Measurements from ENCODE around the gene ANO6. TPM values are rescaled to one million over a fixed set of nuclear protein-coding genes. Genes with fewer than 3 reads are reported as not detected.

The ANO6 gene
- polyA plus RNA-seq, 1 donor from 2014 or later, result 9.0 TPM

DNA sequence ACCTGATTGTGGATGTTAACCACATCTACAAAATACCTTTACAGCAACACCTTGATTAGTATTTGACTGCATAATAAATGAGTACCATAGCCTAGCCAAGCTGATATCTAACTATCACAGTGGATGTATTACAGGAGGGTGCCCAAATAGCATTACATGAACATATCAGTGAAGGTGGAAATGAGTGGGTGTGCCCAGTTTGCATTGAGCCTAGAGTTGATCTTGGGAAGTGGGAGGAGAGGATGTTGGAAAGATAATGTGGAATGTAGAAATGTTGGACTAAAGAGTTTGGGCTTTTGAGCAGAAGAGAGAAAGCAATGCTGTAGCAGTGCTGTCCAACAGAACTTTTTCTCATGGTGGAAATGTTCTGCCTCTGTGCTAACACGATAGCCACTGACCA is 98.9 kb downstream of the ANO6 start:
- no peak overlapping the region for H3K4me3 ChIP-seq (ENCODE audit: low read length)
- H3F3A ChIP-seq (ENCODE audit: insufficient read depth, low read length, poor library complexity, severe bottlenecking), result no peaks in the 10 kb centered on the region
- H3K4me2 ChIP-seq (ENCODE audit: low read length), result no peak overlapping the region
- H3K9ac ChIP-seq (ENCODE audit: low read length), result no peak overlapping the region
- H3K27ac ChIP-seq (ENCODE audit: low read length), result no peak overlapping the region
- H3K9me3 ChIP-seq (ENCODE audit: low read length), result no peaks in the 10 kb centered on the region
- H2AFZ ChIP-seq (ENCODE audit: low read depth, low read length), result no peak overlapping the region
- H3K36me3 ChIP-seq (ENCODE audit: insufficient read depth, low read length), result no peaks in the 10 kb centered on the region
- no peaks in the 10 kb centered on the region for H3K27me3 ChIP-seq (ENCODE audit: insufficient read depth, low read depth, low read length)
- H4K20me1 ChIP-seq (ENCODE audit: insufficient read depth), result no peaks in the 10 kb centered on the region
- TF ChIP-seq POLR2AphosphoS5 (IDR thresholded peaks at IDR 0.05) (no peak), EP300 (conservative IDR thresholded peaks at IDR 0.05; ENCODE audit: poor library complexity, severe bottlenecking) (no peak), RAD21 (conservative IDR thresholded peaks at IDR 0.05) (no peak), SMC3 (conservative IDR thresholded peaks at IDR 0.05; ENCODE audit: poor library complexity) (no peak), EZH2 (IDR thresholded peaks at IDR 0.05; ENCODE audit: borderline replicate concordance, insufficient read depth, low read length, poor library complexity, severe bottlenecking) (no peak), TAF1 (IDR thresholded peaks at IDR 0.05; ENCODE audit: low read depth) (no peak), MXI1 (conservative IDR thresholded peaks at IDR 0.05; ENCODE audit: poor library complexity, severe bottlenecking) (no peak)
- TF ChIP-seq, protein P1, sequence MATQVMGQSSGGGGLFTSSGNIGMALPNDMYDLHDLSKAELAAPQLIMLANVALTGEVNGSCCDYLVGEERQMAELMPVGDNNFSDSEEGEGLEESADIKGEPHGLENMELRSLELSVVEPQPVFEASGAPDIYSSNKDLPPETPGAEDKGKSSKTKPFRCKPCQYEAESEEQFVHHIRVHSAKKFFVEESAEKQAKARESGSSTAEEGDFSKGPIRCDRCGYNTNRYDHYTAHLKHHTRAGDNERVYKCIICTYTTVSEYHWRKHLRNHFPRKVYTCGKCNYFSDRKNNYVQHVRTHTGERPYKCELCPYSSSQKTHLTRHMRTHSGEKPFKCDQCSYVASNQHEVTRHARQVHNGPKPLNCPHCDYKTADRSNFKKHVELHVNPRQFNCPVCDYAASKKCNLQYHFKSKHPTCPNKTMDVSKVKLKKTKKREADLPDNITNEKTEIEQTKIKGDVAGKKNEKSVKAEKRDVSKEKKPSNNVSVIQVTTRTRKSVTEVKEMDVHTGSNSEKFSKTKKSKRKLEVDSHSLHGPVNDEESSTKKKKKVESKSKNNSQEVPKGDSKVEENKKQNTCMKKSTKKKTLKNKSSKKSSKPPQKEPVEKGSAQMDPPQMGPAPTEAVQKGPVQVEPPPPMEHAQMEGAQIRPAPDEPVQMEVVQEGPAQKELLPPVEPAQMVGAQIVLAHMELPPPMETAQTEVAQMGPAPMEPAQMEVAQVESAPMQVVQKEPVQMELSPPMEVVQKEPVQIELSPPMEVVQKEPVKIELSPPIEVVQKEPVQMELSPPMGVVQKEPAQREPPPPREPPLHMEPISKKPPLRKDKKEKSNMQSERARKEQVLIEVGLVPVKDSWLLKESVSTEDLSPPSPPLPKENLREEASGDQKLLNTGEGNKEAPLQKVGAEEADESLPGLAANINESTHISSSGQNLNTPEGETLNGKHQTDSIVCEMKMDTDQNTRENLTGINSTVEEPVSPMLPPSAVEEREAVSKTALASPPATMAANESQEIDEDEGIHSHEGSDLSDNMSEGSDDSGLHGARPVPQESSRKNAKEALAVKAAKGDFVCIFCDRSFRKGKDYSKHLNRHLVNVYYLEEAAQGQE (IDR thresholded peaks at IDR 0.05; ENCODE audit: borderline replicate concordance), result no peak
- TF ChIP-seq, protein P2, sequence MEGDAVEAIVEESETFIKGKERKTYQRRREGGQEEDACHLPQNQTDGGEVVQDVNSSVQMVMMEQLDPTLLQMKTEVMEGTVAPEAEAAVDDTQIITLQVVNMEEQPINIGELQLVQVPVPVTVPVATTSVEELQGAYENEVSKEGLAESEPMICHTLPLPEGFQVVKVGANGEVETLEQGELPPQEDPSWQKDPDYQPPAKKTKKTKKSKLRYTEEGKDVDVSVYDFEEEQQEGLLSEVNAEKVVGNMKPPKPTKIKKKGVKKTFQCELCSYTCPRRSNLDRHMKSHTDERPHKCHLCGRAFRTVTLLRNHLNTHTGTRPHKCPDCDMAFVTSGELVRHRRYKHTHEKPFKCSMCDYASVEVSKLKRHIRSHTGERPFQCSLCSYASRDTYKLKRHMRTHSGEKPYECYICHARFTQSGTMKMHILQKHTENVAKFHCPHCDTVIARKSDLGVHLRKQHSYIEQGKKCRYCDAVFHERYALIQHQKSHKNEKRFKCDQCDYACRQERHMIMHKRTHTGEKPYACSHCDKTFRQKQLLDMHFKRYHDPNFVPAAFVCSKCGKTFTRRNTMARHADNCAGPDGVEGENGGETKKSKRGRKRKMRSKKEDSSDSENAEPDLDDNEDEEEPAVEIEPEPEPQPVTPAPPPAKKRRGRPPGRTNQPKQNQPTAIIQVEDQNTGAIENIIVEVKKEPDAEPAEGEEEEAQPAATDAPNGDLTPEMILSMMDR (IDR thresholded peaks at IDR 0.05; ENCODE audit: poor library complexity, severe bottlenecking), result no peak
- H3K9me2 ChIP-seq (ENCODE audit: insufficient read depth, low read length), result no peaks in the 10 kb centered on the region
- no peaks in the 10 kb centered on the region for H3K79me2 ChIP-seq (replicated peaks; ENCODE audit: insufficient read depth, low read length)

DNA sequence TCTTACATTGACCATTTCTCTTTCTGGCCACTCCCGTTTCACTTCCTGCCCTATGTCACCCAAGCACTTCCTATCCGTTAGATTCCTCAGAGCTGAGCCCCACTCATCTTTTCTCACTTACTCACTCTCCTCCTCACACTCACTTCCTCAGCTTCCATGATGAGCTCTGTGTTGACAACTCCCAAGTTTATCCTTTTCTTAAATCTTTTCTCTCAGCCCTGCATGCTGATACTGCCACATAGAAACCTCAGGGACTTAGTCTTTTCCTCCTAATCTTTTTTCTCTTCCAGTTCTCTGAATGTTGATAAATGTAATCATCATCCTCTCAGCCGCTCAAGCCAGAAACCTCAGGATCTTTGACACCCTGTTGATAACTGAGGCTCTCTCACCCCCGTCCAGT is 99.6 kb downstream of the ANO6 start:
- Histone ChIP-seq H3K79me2 (replicated peaks; ENCODE audit: insufficient read depth, low read length) (no peaks in the 10 kb centered on the region), H3K9me2 (ENCODE audit: insufficient read depth, low read length) (no peaks in the 10 kb centered on the region), H3K27ac (ENCODE audit: low read length) (no peak overlapping the region)

More for the DNA sequence above, 99.6 kb downstream of the ANO6 start:
- H3K9me3 ChIP-seq (ENCODE audit: low read length), result no peaks in the 10 kb centered on the region
- H3K4me3 ChIP-seq (ENCODE audit: low read length), result no peak overlapping the region
- no peaks in the 10 kb centered on the region for H3F3A ChIP-seq (ENCODE audit: insufficient read depth, low read length, poor library complexity, severe bottlenecking)
- no peak for TF ChIP-seq TAF1 (IDR thresholded peaks at IDR 0.05; ENCODE audit: low read depth)
- no peak for TF ChIP-seq SMC3 (conservative IDR thresholded peaks at IDR 0.05; ENCODE audit: poor library complexity)
- TF ChIP-seq MXI1 (conservative IDR thresholded peaks at IDR 0.05; ENCODE audit: poor library complexity, severe bottlenecking), result no peak
- TF ChIP-seq, protein P2 (IDR thresholded peaks at IDR 0.05; ENCODE audit: poor library complexity, severe bottlenecking), result no peak
- TF ChIP-seq RAD21 (conservative IDR thresholded peaks at IDR 0.05), result no peak
- TF ChIP-seq EZH2 (IDR thresholded peaks at IDR 0.05; ENCODE audit: borderline replicate concordance, insufficient read depth, low read length, poor library complexity, severe bottlenecking), result no peak
- no peak for TF ChIP-seq POLR2AphosphoS5 (IDR thresholded peaks at IDR 0.05)
- TF ChIP-seq, protein P1 (IDR thresholded peaks at IDR 0.05; ENCODE audit: borderline replicate concordance), result no peak
- no peaks in the 10 kb centered on the region for H4K20me1 ChIP-seq (ENCODE audit: insufficient read depth)
- H3K9ac ChIP-seq (ENCODE audit: low read length), result no peak overlapping the region
- no peaks in the 10 kb centered on the region for H3K36me3 ChIP-seq (ENCODE audit: insufficient read depth, low read length)
- H3K4me2 ChIP-seq (ENCODE audit: low read length), result no peak overlapping the region
- H2AFZ ChIP-seq (ENCODE audit: low read depth, low read length), result no peak overlapping the region
- no peaks in the 10 kb centered on the region for H3K27me3 ChIP-seq (ENCODE audit: insufficient read depth, low read depth, low read length)
